ENCODE data around the gene DLGAP1. TPM values are rescaled to one million over a fixed set of nuclear protein-coding genes. Genes with fewer than 3 reads are reported as not detected.

DLGAP1 gene
- total and polyA plus RNA-seq, 10 of the 15 experiments (the other 5 are each of a cell fraction or from before 2014, with no cell fraction given) = 0.23 to 27.6 (median 1.9) TPM

GRCh38 chr18:4351005-4351404 is 104.1 kb downstream of the DLGAP1 start:
- no TSS peak for BruUV-seq (replicated peaks)
- ChIA-PET SMC1A (ENCODE audit: uncharacterized antibody, unreplicated experiment) (interaction anchor here (0.7 to 5.0 kb wide), 40 partner anchors 8 to 664 kb away, joined by 3 to 33 read pairs (median 5); no protein-coding TSS in a partner anchor), CTCF (interaction anchor here (0.6 to 1.8 kb wide), 17 partner anchors 9 to 91 kb away, joined by 3 to 5 read pairs (median 4); no protein-coding TSS in a partner anchor), POLR2A (interaction anchor here (1.0 to 2.1 kb wide), 6 partner anchors 9 to 100 kb away, joined by 3 to 8 read pairs (median 4); no protein-coding TSS in a partner anchor), RAD21 (ENCODE audit: unreplicated experiment) (interaction anchor here (0.8 to 4.2 kb wide), 30 partner anchors 9 to 113 kb away, joined by 3 to 21 read pairs (median 6); no protein-coding TSS in a partner anchor)
- Histone ChIP-seq H3K79me2 (ENCODE audit: control insufficient read depth, insufficient read depth, low read length) (no peaks in the 10 kb centered on the region), H3K4me2 (ENCODE audit: control insufficient read depth, insufficient read depth) (no peak overlapping the region), H4K20me1 (ENCODE audit: control insufficient read depth, insufficient read depth) (no peaks in the 10 kb centered on the region), H3K4me1 (ENCODE audit: control insufficient read depth, insufficient read depth, low read length) (no peaks in the 10 kb centered on the region), H3K9me3 (replicated peaks; ENCODE audit: control insufficient read depth, insufficient read depth, low read length) (no peaks in the 10 kb centered on the region; the same call in 2 of the 3 replicates), H3K9ac (ENCODE audit: control insufficient read depth, insufficient read depth, low read length) (no peak overlapping the region), H3K4me3 (no peak overlapping the region), H3K27ac (ENCODE audit: control insufficient read depth, insufficient read depth) (no peak overlapping the region), H3K27me3 (replicated peaks in 1 of 2; ENCODE audit: control insufficient read depth in 2 of 2, insufficient read depth in 2 of 2, low read length in 1 of 2) (no peaks in the 10 kb centered on the region), H3K36me3 (ENCODE audit: control insufficient read depth in 2 of 2, insufficient read depth in 2 of 2, low read length in 1 of 2) (no peaks in the 10 kb centered on the region), H2AFZ (ENCODE audit: control insufficient read depth, low read depth, low read length) (no peak overlapping the region)
- intact Hi-C loops (cut with micrococcal nuclease; ENCODE audit: unreplicated experiment) (loop anchor here (10.0 kb wide), 1 partner anchor 704 kb away; no protein-coding TSS in a partner anchor), in situ Hi-C loops (cut with MboI) (no loop called here)
- 3% methylated on average over 2 of the region's 2 CpGs for WGBS (ENCODE audit: insufficient coverage, insufficient replicate concordance, low lambda C conversion rate, missing lambda C conversion rate)
- TF ChIP-seq RBBP5 (conservative IDR thresholded peaks at IDR 0.05) (no peak), ATF7 (IDR thresholded peaks at IDR 0.05; ENCODE audit: low read depth) (peak; percentile 75), MTA2 (IDR thresholded peaks at IDR 0.05; ENCODE audit: low read depth) (0 out of 2 replicates have a peak, but pooled peaks have one; percentile 33), SMARCA5 (IDR thresholded peaks at IDR 0.05) (0 out of 2 replicates have a peak, but pooled peaks have one; percentile 33), BHLHE40 (IDR thresholded peaks at IDR 0.05; ENCODE audit: borderline replicate concordance in 1 of 2, low read depth in 2 of 2, low read length in 1 of 2) (no peak)
- TF ChIP-seq, protein P1, sequence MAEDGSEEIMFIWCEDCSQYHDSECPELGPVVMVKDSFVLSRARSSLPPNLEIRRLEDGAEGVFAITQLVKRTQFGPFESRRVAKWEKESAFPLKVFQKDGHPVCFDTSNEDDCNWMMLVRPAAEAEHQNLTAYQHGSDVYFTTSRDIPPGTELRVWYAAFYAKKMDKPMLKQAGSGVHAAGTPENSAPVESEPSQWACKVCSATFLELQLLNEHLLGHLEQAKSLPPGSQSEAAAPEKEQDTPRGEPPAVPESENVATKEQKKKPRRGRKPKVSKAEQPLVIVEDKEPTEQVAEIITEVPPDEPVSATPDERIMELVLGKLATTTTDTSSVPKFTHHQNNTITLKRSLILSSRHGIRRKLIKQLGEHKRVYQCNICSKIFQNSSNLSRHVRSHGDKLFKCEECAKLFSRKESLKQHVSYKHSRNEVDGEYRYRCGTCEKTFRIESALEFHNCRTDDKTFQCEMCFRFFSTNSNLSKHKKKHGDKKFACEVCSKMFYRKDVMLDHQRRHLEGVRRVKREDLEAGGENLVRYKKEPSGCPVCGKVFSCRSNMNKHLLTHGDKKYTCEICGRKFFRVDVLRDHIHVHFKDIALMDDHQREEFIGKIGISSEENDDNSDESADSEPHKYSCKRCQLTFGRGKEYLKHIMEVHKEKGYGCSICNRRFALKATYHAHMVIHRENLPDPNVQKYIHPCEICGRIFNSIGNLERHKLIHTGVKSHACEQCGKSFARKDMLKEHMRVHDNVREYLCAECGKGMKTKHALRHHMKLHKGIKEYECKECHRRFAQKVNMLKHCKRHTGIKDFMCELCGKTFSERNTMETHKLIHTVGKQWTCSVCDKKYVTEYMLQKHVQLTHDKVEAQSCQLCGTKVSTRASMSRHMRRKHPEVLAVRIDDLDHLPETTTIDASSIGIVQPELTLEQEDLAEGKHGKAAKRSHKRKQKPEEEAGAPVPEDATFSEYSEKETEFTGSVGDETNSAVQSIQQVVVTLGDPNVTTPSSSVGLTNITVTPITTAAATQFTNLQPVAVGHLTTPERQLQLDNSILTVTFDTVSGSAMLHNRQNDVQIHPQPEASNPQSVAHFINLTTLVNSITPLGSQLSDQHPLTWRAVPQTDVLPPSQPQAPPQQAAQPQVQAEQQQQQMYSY (CRISPR knock-in tag; IDR thresholded peaks at IDR 0.05) = no peak
- TF ChIP-seq, protein P2, sequence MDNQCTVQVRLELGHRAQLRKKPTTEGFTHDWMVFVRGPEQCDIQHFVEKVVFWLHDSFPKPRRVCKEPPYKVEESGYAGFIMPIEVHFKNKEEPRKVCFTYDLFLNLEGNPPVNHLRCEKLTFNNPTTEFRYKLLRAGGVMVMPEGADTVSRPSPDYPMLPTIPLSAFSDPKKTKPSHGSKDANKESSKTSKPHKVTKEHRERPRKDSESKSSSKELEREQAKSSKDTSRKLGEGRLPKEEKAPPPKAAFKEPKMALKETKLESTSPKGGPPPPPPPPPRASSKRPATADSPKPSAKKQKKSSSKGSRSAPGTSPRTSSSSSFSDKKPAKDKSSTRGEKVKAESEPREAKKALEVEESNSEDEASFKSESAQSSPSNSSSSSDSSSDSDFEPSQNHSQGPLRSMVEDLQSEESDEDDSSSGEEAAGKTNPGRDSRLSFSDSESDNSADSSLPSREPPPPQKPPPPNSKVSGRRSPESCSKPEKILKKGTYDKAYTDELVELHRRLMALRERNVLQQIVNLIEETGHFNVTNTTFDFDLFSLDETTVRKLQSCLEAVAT (IDR thresholded peaks at IDR 0.05) = peak; percentile 44
- TF ChIP-seq, protein P3, sequence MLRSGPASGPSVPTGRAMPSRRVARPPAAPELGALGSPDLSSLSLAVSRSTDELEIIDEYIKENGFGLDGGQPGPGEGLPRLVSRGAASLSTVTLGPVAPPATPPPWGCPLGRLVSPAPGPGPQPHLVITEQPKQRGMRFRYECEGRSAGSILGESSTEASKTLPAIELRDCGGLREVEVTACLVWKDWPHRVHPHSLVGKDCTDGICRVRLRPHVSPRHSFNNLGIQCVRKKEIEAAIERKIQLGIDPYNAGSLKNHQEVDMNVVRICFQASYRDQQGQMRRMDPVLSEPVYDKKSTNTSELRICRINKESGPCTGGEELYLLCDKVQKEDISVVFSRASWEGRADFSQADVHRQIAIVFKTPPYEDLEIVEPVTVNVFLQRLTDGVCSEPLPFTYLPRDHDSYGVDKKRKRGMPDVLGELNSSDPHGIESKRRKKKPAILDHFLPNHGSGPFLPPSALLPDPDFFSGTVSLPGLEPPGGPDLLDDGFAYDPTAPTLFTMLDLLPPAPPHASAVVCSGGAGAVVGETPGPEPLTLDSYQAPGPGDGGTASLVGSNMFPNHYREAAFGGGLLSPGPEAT (IDR thresholded peaks at IDR 0.05; ENCODE audit: low read depth) = peak; percentile 23; the same call in 1 of the 2 replicates
- DNase-seq (ENCODE audit: low read depth, low spot score) = no peak
- ATAC-seq = peak; percentile 47
- no peak for FAIRE-seq
